Loucy (cell line): Measurements from ENCODE around the gene GGN.
A peak's percentile ranks its signal among the peaks of the same experiment; 100 is the strongest.

ENCODE experiments used
- H2AFZ ChIP-seq: fragments of 200-600 bp; sonication (generic); 2 replicates; pipeline ENCODE4 v1.6.0; 2016; ENCODE audit warnings: antibody characterized with exemption, mild to moderate bottlenecking, low read length, moderate library complexity
- H3F3A ChIP-seq: fragments of 200-600 bp; 2 replicates; pipeline ENCODE4 v1.6.0; 2016; ENCODE audit warnings: antibody characterized with exemption, low read depth, mild to moderate bottlenecking
- H3K27me3 ChIP-seq: fragments of 200-600 bp; sonication (generic); 2 replicates; pipeline ENCODE4 v1.6.1; 2014; ENCODE audit warnings: low read length, mild to moderate bottlenecking; ENCODE audit not compliant: insufficient read depth, poor library complexity, severe bottlenecking
- H3K36me3 ChIP-seq: fragments of 200-600 bp; sonication (generic); 2 replicates; pipeline ENCODE4 v1.6.1; 2016; ENCODE audit warnings: low read length; ENCODE audit not compliant: insufficient read depth
- H3K4me1 ChIP-seq: fragments of 200-600 bp; sonication (generic); 2 replicates; pipeline ENCODE4 v1.5.1; 2014; ENCODE audit warnings: low read length, mild to moderate bottlenecking; ENCODE audit not compliant: insufficient read depth, poor library complexity, severe bottlenecking
- H3K4me2 ChIP-seq: fragments of 200-600 bp; sonication (generic); 2 replicates; pipeline ENCODE4 v1.6.0; 2014; ENCODE audit warnings: antibody characterized with exemption, low read length, low read depth, mild to moderate bottlenecking; ENCODE audit not compliant: poor library complexity, severe bottlenecking
- H3K4me3 ChIP-seq: fragments of 200-600 bp; sonication (generic); 2 replicates; pipeline ENCODE4 v1.5.1; 2014; ENCODE audit warnings: low read length, mild to moderate bottlenecking, mixed read lengths; ENCODE audit not compliant: poor library complexity, severe bottlenecking
- H3K79me2 ChIP-seq: fragments of 200-600 bp; sonication (generic); 2 replicates; pipeline ENCODE4 v1.6.1; 2014; ENCODE audit warnings: low read length; ENCODE audit not compliant: insufficient read depth
- H3K9ac ChIP-seq: fragments of 200-600 bp; sonication (generic); 2 replicates; pipeline ENCODE4 v1.6.0; 2014; ENCODE audit warnings: mild to moderate bottlenecking, low read depth, low read length, moderate library complexity; ENCODE audit not compliant: poor library complexity, severe bottlenecking
- H3K9me2 ChIP-seq: fragments of 200-600 bp; sonication (generic); replicated peaks from 2 replicates; pipeline ENCODE4 v1.6.1; 2016; ENCODE audit warnings: low read depth, low read length, mixed read lengths
- H3K9me3 ChIP-seq: fragments of 200-600 bp; sonication (generic); 2 replicates; pipeline ENCODE4 v1.6.1; 2014; ENCODE audit warnings: mild to moderate bottlenecking, antibody characterized with exemption, low read length, low read depth; ENCODE audit not compliant: insufficient read depth
- H4K20me1 ChIP-seq: fragments of 200-600 bp; sonication (generic); 2 replicates; pipeline ENCODE4 v1.6.0; 2014; ENCODE audit warnings: antibody characterized with exemption, low read length, mild to moderate bottlenecking; ENCODE audit not compliant: insufficient read depth, poor library complexity, severe bottlenecking
- CTCF ChIP-seq: fragments of 200-600 bp; sonication (generic); conservative IDR thresholded peaks from 2 replicates; pipeline ENCODE4 v1.5.1; 2014; ENCODE audit warnings: mild to moderate bottlenecking, antibody characterized with exemption, low read length
- EZH2phosphoT487 ChIP-seq: fragments of 200-600 bp; IDR thresholded peaks from 2 replicates; pipeline ENCODE4 v1.6.1; 2018; ENCODE audit warnings: antibody characterized with exemption, mild to moderate bottlenecking, moderate library complexity, borderline replicate concordance

The GGN gene

DNA sequence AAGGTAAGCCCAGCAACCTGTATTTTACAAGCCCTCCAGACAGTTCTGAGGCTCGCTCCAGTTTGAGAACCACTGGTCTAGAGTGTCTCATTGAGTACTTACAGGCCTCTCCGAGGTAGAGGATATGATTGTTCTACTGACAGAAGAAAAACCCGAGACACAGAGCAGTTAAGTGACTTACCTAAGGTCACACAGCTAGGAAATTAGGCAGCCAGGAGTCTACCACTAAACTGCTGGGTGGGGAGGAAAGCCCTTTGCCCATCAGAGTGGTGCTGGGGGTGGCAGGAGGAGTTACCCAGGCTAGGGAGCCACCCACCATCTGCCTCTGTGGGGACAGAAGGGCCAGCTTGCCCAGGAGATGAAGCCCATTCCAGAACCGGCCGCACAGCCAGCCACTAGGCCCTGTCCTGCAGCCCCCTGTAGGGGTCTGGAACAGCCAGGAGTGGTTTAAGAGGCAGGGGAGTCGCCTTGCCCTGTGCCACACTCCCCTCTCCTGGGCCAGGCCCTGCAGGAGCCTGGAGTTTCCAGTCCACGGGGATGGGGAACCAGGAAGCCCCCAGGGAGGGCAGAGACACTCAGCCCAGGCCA lies 37.5 kb upstream of the GGN start:
- Histone ChIP-seq H3K4me1 (peaks cover 19% of the 10 kb centered on the region), H2AFZ (no peak overlapping the region; the same call in 1 of the 2 replicates), H3F3A (no peaks in the 10 kb centered on the region), H3K4me2 (peak overlapping the region; percentile 82), H3K9me2 (no peaks in the 10 kb centered on the region), H3K27me3 (no peaks in the 10 kb centered on the region), H3K9ac (peak overlapping the region; percentile 68), H3K36me3 (no peaks in the 10 kb centered on the region), H3K4me3 (peak overlapping the region; percentile 69), H3K9me3 (no peaks in the 10 kb centered on the region), H4K20me1 (no peaks in the 10 kb centered on the region), H3K79me2 (no peaks in the 10 kb centered on the region)
- TF ChIP-seq CTCF (no peak), EZH2phosphoT487 (no peak)

DNA sequence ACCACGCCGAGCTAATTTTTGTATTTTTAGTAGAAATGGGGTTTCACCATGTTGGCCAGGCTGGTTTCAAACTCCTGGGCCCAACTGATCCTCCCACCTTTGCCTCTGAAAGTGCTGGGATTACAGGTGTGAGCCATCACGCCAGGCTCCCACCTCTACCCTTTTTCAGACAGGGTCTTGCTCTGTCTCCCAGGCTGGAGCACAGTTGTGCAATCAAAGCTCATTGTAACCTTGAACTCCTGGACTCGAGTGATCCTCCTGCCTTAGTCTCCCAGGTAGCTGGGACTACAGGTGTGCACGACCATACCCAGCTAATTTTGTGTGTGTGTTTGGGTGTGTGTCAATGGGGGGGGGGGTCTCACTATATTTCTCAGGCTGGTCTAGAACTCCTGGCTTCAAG lies 36.4 kb upstream of the GGN start:
- no peak overlapping the region for H2AFZ ChIP-seq
- H3K36me3 ChIP-seq: no peaks in the 10 kb centered on the region
- no peak overlapping the region for H3K9ac ChIP-seq
- no peak for TF ChIP-seq EZH2phosphoT487
- TF ChIP-seq CTCF: no peak
- no peaks in the 10 kb centered on the region for H4K20me1 ChIP-seq
- no peak overlapping the region for H3K4me3 ChIP-seq
- no peaks in the 10 kb centered on the region for H3K27me3 ChIP-seq
- no peaks in the 10 kb centered on the region for H3K9me2 ChIP-seq
- H3K9me3 ChIP-seq: no peaks in the 10 kb centered on the region
- no peak overlapping the region for H3K4me2 ChIP-seq
- H3K4me1 ChIP-seq: peaks cover 16% of the 10 kb centered on the region
- no peaks in the 10 kb centered on the region for H3K79me2 ChIP-seq
- H3F3A ChIP-seq: no peaks in the 10 kb centered on the region

DNA sequence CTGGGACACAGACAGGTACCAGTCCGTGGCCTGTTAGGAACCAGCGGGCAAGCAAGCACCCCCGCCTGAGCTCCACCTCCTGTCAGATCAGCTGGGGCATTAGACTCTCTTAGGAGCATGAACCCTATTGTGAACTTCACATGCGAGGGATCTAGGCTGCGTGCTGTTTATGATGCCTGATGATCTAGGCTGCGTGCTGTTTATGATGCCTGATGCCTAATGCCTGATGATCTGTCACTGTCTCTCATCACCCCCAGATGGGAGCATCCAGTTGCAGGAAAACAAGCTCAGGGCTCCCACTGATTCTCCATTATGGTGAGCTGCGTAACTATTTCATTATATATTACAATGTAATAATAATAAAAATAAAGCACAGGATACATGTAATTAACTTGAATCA lies 34.6 kb upstream of the GGN start:
- TF ChIP-seq EZH2phosphoT487 (no peak), CTCF (no peak)
- H3K36me3 ChIP-seq: no peaks in the 10 kb centered on the region
- H3F3A ChIP-seq: no peaks in the 10 kb centered on the region
- H3K4me2 ChIP-seq: no peak overlapping the region
- peaks cover 14% of the 10 kb centered on the region for H3K4me1 ChIP-seq
- no peak overlapping the region for H2AFZ ChIP-seq
- H3K9me2 ChIP-seq: no peaks in the 10 kb centered on the region
- H3K4me3 ChIP-seq: no peak overlapping the region
- no peaks in the 10 kb centered on the region for H3K79me2 ChIP-seq
- no peaks in the 10 kb centered on the region for H3K9me3 ChIP-seq
- H3K9ac ChIP-seq: no peak overlapping the region
- no peaks in the 10 kb centered on the region for H3K27me3 ChIP-seq
- H4K20me1 ChIP-seq: no peaks in the 10 kb centered on the region
